GM18526 (cell line): Measurements from ENCODE around the gene MOB3B.

ENCODE experiments used
- POLR2A ChIP-seq: IDR thresholded peaks from 3 replicates; pipeline ENCODE4 v1.6.1; 2011; ENCODE audit not compliant: insufficient read length; ENCODE audit errors: extremely low read depth

The MOB3B gene

GRCh38 chr9:27476870-27477515 is 52.6 kb downstream of the MOB3B start:
- no peak for TF ChIP-seq POLR2A

GRCh38 chr9:27475057-27475595 is 54.5 kb downstream of the MOB3B start:
- no peak for TF ChIP-seq POLR2A

GRCh38 chr9:27474305-27474704 is 55.3 kb downstream of the MOB3B start:
- TF ChIP-seq POLR2A: no peak

GRCh38 chr9:27473111-27473529 is 56.5 kb downstream of the MOB3B start:
- no peak for TF ChIP-seq POLR2A

GRCh38 chr9:27472195-27472594 is 57.4 kb downstream of the MOB3B start:
- no peak for TF ChIP-seq POLR2A

- TF ChIP-seq POLR2A: no peak
Measured at GRCh38 chr9:27471789-27472188, 57.8 kb downstream of the MOB3B start.

GRCh38 chr9:27471366-27471765 is 58.2 kb downstream of the MOB3B start:
- TF ChIP-seq POLR2A: no peak

- TF ChIP-seq POLR2A: no peak
Measured at GRCh38 chr9:27470291-27470856, 59.2 kb downstream of the MOB3B start.

GRCh38 chr9:27469550-27469949 is 60.1 kb downstream of the MOB3B start:
- no peak for TF ChIP-seq POLR2A

- TF ChIP-seq POLR2A: no peak
Measured at GRCh38 chr9:27468462-27469110, 61.0 kb downstream of the MOB3B start.

- TF ChIP-seq POLR2A: no peak
Measured at GRCh38 chr9:27468000-27468399, 61.6 kb downstream of the MOB3B start.

- TF ChIP-seq POLR2A: no peak
Measured at GRCh38 chr9:27467486-27467885, 62.1 kb downstream of the MOB3B start.

- no peak for TF ChIP-seq POLR2A
Measured at GRCh38 chr9:27462846-27463245, 66.8 kb downstream of the MOB3B start.

GRCh38 chr9:27462434-27462833 is 67.2 kb downstream of the MOB3B start:
- no peak for TF ChIP-seq POLR2A

GRCh38 chr9:27460226-27461023 is 69.2 kb downstream of the MOB3B start:
- no peak for TF ChIP-seq POLR2A
